H1 (cell line): Measurements from ENCODE around the gene ANKS1B. TPM values are rescaled to one million over a fixed set of nuclear protein-coding genes. Genes with fewer than 3 reads are reported as not detected.

Source experiments
- CTCF ChIA-PET: fragments of 300-600 bp; sonication (Branson Sonifier 250); formaldehyde crosslinking; loops from one replicate; lab custom pipeline; 2021; ENCODE audit not compliant: partially characterized antibody; lab: Charles Lee
- POLR2A ChIA-PET: fragments of 300-600 bp; sonication (Branson Sonifier 250); formaldehyde crosslinking; loops from one replicate; lab custom pipeline; 2021; ENCODE audit warnings: inconsistent platforms; ENCODE audit not compliant: partially characterized antibody; lab: Charles Lee
- DNase-seq, 2 experiments: peaks; one replicate each; pipeline versions ENCODE4 v3.0.0 to v3.0.0-alpha.2; 2010 to 2022; ENCODE audit warnings: low spot score in 2 of 2, low read depth in 1 of 2, mixed read lengths in 1 of 2
- FAIRE-seq: peaks from 2 replicates; lab custom pipeline; 2011; peaks lifted over from hg19 to GRCh38; lab: Jason Lieb, UNC
- H2AFZ ChIP-seq: 2 replicates; pipeline ENCODE4 v1.8.1; 2012; ENCODE audit warnings: low read length, inconsistent platforms
- H2AK5ac ChIP-seq: 2 replicates; pipeline ENCODE4 v1.6.1; 2013; ENCODE audit warnings: low read depth, low read length
- H2BK120ac ChIP-seq: replicated peaks from 2 replicates; pipeline ENCODE3; 2013; ENCODE audit warnings: low read depth, low read length, inconsistent platforms
- H2BK12ac ChIP-seq: 2 replicates; pipeline ENCODE4 v1.6.1; 2013; ENCODE audit warnings: low read depth, low read length
- H2BK15ac ChIP-seq: 2 replicates; pipeline ENCODE4 v1.6.1; 2013; ENCODE audit warnings: low read length
- H2BK20ac ChIP-seq: 2 replicates; pipeline ENCODE4 v1.6.1; 2013; ENCODE audit warnings: low read length
- H2BK5ac ChIP-seq: 2 replicates; pipeline ENCODE4 v1.6.1; 2013; ENCODE audit warnings: low read depth, low read length
- H3K14ac ChIP-seq: 2 replicates; pipeline ENCODE4 v1.6.1; 2013; ENCODE audit warnings: inconsistent platforms; ENCODE audit not compliant: insufficient read length
- H3K18ac ChIP-seq: 2 replicates; pipeline ENCODE4 v1.6.1; 2013; ENCODE audit warnings: low read length; ENCODE audit errors: extremely low read depth
- H3K23ac ChIP-seq: 2 replicates; pipeline ENCODE4 v1.6.1; 2013; ENCODE audit warnings: inconsistent platforms; ENCODE audit not compliant: insufficient read length
- H3K23me2 ChIP-seq: 2 replicates; pipeline ENCODE4 v1.6.1; 2013; ENCODE audit warnings: low read depth, low read length
- H3K27ac ChIP-seq: 2 replicates; pipeline ENCODE4 v1.6.1; 2011; ENCODE audit warnings: low read depth, low read length, inconsistent platforms
- H3K27me3 ChIP-seq, 4 experiments: replicated peaks in 1 of 4; 1 replicate in 1 of 4; 2 replicates in 3 of 4; pipeline versions ENCODE4 v1.6.1 to v1.8.1; 2011 to 2013; ENCODE audit warnings: low read length in 3 of 4, mild to moderate bottlenecking in 3 of 4, inconsistent platforms in 2 of 4, mixed read lengths in 2 of 4, moderate library complexity in 1 of 4; ENCODE audit not compliant: control insufficient read depth in 3 of 4, insufficient read depth in 3 of 4; ENCODE audit errors: extremely low read depth in 1 of 4
- H3K36me3 ChIP-seq, 4 experiments: 2 replicates each; pipeline versions ENCODE4 v1.6.1 to v1.8.1; 2011 to 2013; ENCODE audit warnings: mild to moderate bottlenecking in 4 of 4, low read length in 3 of 4, moderate library complexity in 2 of 4, control low read depth in 1 of 4, inconsistent platforms in 1 of 4; ENCODE audit not compliant: insufficient read depth in 4 of 4, control insufficient read depth in 2 of 4
- H3K4ac ChIP-seq: replicated peaks from 2 replicates; pipeline ENCODE3; 2013; ENCODE audit warnings: low read length, low read depth, mixed read lengths, inconsistent platforms; ENCODE audit not compliant: insufficient read length
- H3K4me1 ChIP-seq, 4 experiments: replicated peaks in 1 of 4; 1 replicate in 1 of 4; 2 replicates in 3 of 4; pipeline versions ENCODE4 v1.6.1 to v1.8.1; 2011 to 2013; ENCODE audit warnings: low read length in 3 of 4, inconsistent platforms in 2 of 4, mixed read lengths in 1 of 4; ENCODE audit not compliant: insufficient read depth in 4 of 4, control insufficient read depth in 3 of 4
- H3K4me2 ChIP-seq, 2 experiments: 2 replicates each; pipeline versions ENCODE4 v1.6.1 to v1.8.1; 2011 to 2013; ENCODE audit warnings: low read depth in 2 of 2, low read length in 2 of 2, control low read depth in 1 of 2, inconsistent platforms in 1 of 2, mild to moderate bottlenecking in 1 of 2; ENCODE audit not compliant: insufficient read depth in 1 of 2
- H3K4me3 ChIP-seq, 4 experiments: fragments of 200-600, 300-600 bp in 1 of 4; sonication (generic), shearing (Covaris generic), sonication (Bioruptor Twin) in 1 of 4; 2 replicates each; pipeline versions ENCODE4 v1.5.1 to v1.8.1; 2011 to 2016; ENCODE audit warnings: low read length in 4 of 4, low read depth in 3 of 4, control low read depth in 2 of 4, inconsistent platforms in 2 of 4, mild to moderate bottlenecking in 2 of 4, mixed read lengths in 1 of 4, moderate library complexity in 1 of 4; ENCODE audit not compliant: insufficient read depth in 2 of 4; ENCODE audit errors: extremely low read depth in 1 of 4
- H3K56ac ChIP-seq: replicated peaks from 2 replicates; pipeline ENCODE3; 2013; ENCODE audit warnings: low read depth, mild to moderate bottlenecking, mixed read lengths, low read length, inconsistent platforms; ENCODE audit not compliant: insufficient read length
- H3K79me1 ChIP-seq: 2 replicates; pipeline ENCODE4 v1.6.1; 2013; ENCODE audit warnings: low read depth, low read length, control low read depth
- H3K79me2 ChIP-seq, 2 experiments: 2 replicates each; pipeline versions ENCODE4 v1.6.1 to v1.8.1; 2012 to 2013; ENCODE audit warnings: low read length in 2 of 2, mild to moderate bottlenecking in 2 of 2, inconsistent platforms in 1 of 2; ENCODE audit not compliant: insufficient read depth in 2 of 2, control insufficient read depth in 1 of 2
- H3K9ac ChIP-seq, 4 experiments: replicated peaks in 1 of 4; 1 replicate in 1 of 4; 2 replicates in 3 of 4; pipeline versions ENCODE4 v1.6.1 to v1.8.1; 2011 to 2013; ENCODE audit warnings: low read depth in 3 of 4, low read length in 3 of 4, control low read depth in 2 of 4, mild to moderate bottlenecking in 2 of 4, moderate library complexity in 2 of 4, inconsistent platforms in 1 of 4; ENCODE audit errors: extremely low read depth in 1 of 4
- H3K9me3 ChIP-seq, 2 experiments: 2 replicates each; pipeline versions ENCODE4 v1.6.1 to v1.8.1; 2012 to 2013; ENCODE audit warnings: mild to moderate bottlenecking in 2 of 2, moderate library complexity in 2 of 2, control low read depth in 1 of 2, inconsistent platforms in 1 of 2, low read depth in 1 of 2, low read length in 1 of 2, mixed read lengths in 1 of 2; ENCODE audit not compliant: insufficient read depth in 2 of 2
- H4K20me1 ChIP-seq, 2 experiments: replicated peaks in 1 of 2; 2 replicates each; pipeline versions ENCODE3 to v1.8.1; 2011 to 2013; ENCODE audit warnings: inconsistent platforms in 2 of 2, low read length in 2 of 2, mild to moderate bottlenecking in 1 of 2; ENCODE audit not compliant: insufficient read depth in 2 of 2, control insufficient read depth in 1 of 2
- H4K5ac ChIP-seq: 2 replicates; pipeline ENCODE4 v1.6.1; 2013; ENCODE audit warnings: low read length, low read depth, mixed read lengths, inconsistent platforms; ENCODE audit not compliant: insufficient read length
- H4K8ac ChIP-seq: 2 replicates; pipeline ENCODE4 v1.8.0; 2013; ENCODE audit warnings: mild to moderate bottlenecking, moderate library complexity, low read length, inconsistent platforms; ENCODE audit not compliant: insufficient read depth; ENCODE audit errors: extremely low read depth
- H4K91ac ChIP-seq: replicated peaks from 2 replicates; pipeline ENCODE3; 2013; ENCODE audit warnings: low read length, mixed read lengths, inconsistent platforms; ENCODE audit not compliant: insufficient read length
- CBX5 ChIP-seq: fragments of 300-800, 300-1000 bp; sonication (generic); IDR thresholded peaks from 2 replicates; pipeline ENCODE4 v1.7.1; 2016; ENCODE audit warnings: antibody characterized with exemption, low read length, low read depth
- CREB1 ChIP-seq: IDR thresholded peaks from 2 replicates; pipeline ENCODE4 v1.6.1; 2012; ENCODE audit warnings: inconsistent platforms
- CTBP2 ChIP-seq: IDR thresholded peaks from 2 replicates; pipeline ENCODE4 v1.7.0; 2011; ENCODE audit warnings: borderline replicate concordance, mild to moderate bottlenecking, moderate library complexity, mixed read lengths, low read length; ENCODE audit not compliant: insufficient read depth, insufficient read length
- KDM5A ChIP-seq: fragments of 200-600 bp; IDR thresholded peaks from 2 replicates; pipeline ENCODE4 v1.7.1; 2012; ENCODE audit warnings: mild to moderate bottlenecking, low read length, inconsistent platforms, mixed read lengths
- NRF1 ChIP-seq: IDR thresholded peaks from 2 replicates; pipeline ENCODE4 v1.6.1; 2011; ENCODE audit warnings: mild to moderate bottlenecking, low read depth, low read length, improper control_type of control experiment
- polyA plus RNA-seq, 7 experiments: library from polyadenylated mRNA; depleted of rRNA in 3 of 7; stranded (reverse) in 5 of 7; unstranded in 2 of 7; fragments of >200 nt in 5 of 7; fragments of 200-250 nt in 2 of 7; gene quantifications; 1 replicate in 5 of 7; 2 replicates in 1 of 7; 4 replicates in 1 of 7; pipeline versions ENCODE4 v1.2.1 to v1.2.3, GENCODE V29; 2011 to 2013; ENCODE audit warnings: missing spikeins in 2 of 7, mixed read lengths in 2 of 7
- total RNA-seq: library from RNA; stranded (reverse); fragmentation: NEBNext Ultra II Directional; extraction: Animal tissue kit (Norgen Biotek cat#: 25700); gene quantifications from 2 replicates; pipeline ENCODE4 v1.2.1, GENCODE V29; 2021

The ANKS1B gene
- total and polyA plus RNA-seq, 2 of the 8 experiments (the other 6 are each of a cell fraction or from before 2014, with no cell fraction given) = 2.7 to 6.1 TPM

- Histone ChIP-seq H4K8ac (no peak overlapping the region), H3K9me3 (no peaks in the 10 kb centered on the region), H2BK20ac (no peak overlapping the region), H2BK5ac (no peak overlapping the region), H3K4ac (no peak overlapping the region), H2AK5ac (no peak overlapping the region)
- TF ChIP-seq CREB1 (no peak), NRF1 (no peak), KDM5A (no peak), CBX5 (no peak), CTBP2 (no peak)
- TF ChIP-seq, all 59 proteins: peak for 0
- Histone ChIP-seq H4K20me1 (no peaks in the 10 kb centered on the region), H3K27me3 (no peaks in the 10 kb centered on the region), H3K14ac (no peak overlapping the region), H2BK15ac (no peak overlapping the region), H3K23ac (no peak overlapping the region), H2BK120ac (no peak overlapping the region), H3K23me2 (no peaks in the 10 kb centered on the region), H3K79me1 (no peaks in the 10 kb centered on the region), H3K18ac (no peak overlapping the region), H3K79me2 (no peaks in the 10 kb centered on the region), H3K56ac (no peak overlapping the region), H3K4me3 (no peak overlapping the region), H2AFZ (no peak overlapping the region), H3K36me3 (no peaks in the 10 kb centered on the region), H3K4me2 (no peak overlapping the region), H3K9ac (no peak overlapping the region), H4K91ac (no peak overlapping the region), H2BK12ac (no peak overlapping the region), H3K4me1 (peaks cover 0 to 1% (median 0%) of the 10 kb centered on the region in 4 experiments; a peak in 2 of 7 replicates), H3K27ac (no peak overlapping the region), H4K5ac (no peak overlapping the region)
- DNase-seq = no peak
- no peak for FAIRE-seq
- CTCF ChIA-PET = interaction anchor here (0.6 to 1.6 kb wide), 4 partner anchors 9 to 429 kb away, joined by 3 to 8 read pairs (median 6); no protein-coding TSS in a partner anchor
- POLR2A ChIA-PET = interaction anchor here (1.3 kb wide), 1 partner anchor 8 kb away, joined by 5 read pairs; no protein-coding TSS in a partner anchor
Measured at GRCh38 chr12:98845957-98846356, 1138.8 kb downstream of the ANKS1B start.
